Fibroblast of skin of abdomen (primary cell): ENCODE measurements around the gene LRRIQ4. TPM values are rescaled to one million over a fixed set of nuclear protein-coding genes. Genes with fewer than 3 reads are reported as not detected.

ENCODE experiments used
- DNase-seq: peaks from one replicate; pipeline ENCODE4 v3.0.0-alpha.2; 2013
- polyA plus RNA-seq, 2 experiments: library from polyadenylated mRNA; unstranded; fragments of 120-200 nt; gene quantifications; one replicate each; pipeline ENCODE4 v1.2.1, GENCODE V29; 2013; ENCODE audit not compliant: insufficient read length in 2 of 2

LRRIQ4 gene
- polyA plus RNA-seq (2013, experiment 1 of 2; ENCODE audit: insufficient read length): not detected
- 0.06 TPM for polyA plus RNA-seq (2013, experiment 2 of 2; ENCODE audit: insufficient read length)

DNA sequence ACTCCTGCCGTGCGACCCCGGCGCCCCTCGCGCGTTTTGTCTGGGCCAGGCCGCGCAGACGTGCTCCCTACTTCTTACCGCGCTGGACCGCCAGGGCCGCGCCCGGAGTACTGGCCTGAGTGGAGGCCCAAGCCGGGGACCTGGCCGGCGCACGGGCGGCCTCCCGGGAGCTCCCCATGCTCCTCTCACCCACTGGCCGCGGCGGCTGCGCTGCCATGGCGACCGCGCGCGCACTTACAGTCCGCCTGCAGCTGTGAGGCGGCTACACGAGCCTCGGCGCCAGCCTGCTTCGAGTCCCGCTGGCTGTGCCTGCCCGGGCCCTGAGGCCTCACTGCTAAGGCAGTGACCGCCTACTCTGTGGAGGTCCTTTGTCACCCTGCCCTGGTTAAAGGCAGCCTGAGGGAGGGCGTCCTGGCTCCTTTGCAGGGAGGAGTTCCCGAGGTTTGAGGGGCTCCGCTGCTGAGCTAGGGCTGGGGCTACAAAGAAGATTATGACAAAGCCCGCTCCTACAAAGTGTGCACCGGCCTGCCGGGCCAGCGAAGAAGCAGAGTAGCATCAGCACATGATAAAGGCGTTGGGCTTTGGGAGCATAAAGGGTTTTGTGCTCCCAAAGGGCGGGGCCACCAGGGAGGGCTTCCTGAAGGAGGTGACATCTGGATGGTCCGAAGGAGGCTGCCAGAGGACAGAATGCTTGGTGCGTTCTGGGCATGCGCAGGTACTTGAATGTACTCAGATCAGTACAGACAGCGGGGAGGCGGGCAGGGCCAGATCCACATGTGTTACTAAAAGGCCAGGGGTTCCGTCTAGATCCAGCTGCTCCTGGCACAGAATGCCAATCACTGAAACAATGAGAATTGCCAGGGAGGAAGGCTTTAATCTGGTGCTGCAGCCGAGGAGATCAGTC, at the start of gene LRRIQ4, which contains the start of gene LRRC34:
Gene LRRIQ4, plus strand, starts transcription at position 539 of the 904 bp plus-strand sequence. CDS start 9,052 bp downstream, outside the sequence.
Gene LRRC34, minus strand, starts transcription at position 573 of the 904 bp plus-strand sequence. Its CDS starts 356 bp downstream, at position 217.
- DNase-seq: peak; percentile 76

DNA sequence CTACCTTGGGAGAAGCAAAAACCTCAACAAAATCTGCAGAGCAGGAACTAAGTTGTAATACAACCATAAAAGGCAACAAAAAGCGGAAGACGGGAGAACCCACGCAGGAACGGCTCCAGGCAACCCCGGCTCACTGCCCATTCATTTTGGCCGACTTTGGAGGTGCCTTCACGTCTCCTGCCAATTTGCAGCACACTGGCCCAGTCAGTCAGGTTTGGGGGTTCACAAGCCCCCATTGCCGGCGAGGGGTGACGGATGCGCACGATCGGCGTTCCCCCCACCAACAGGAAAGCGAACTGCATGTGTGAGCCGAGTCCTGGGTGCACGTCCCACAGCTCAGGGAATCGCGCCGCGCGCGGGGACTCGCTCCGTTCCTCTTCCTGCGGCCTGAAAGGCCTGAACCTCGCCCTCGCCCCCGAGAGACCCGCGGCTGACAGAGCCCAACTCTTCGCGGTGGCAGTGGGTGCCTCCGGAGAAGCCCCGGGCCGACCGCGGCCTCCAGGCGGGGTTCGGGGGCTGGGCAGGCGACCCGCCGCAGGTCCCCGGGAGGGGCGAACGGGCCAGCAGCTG, 48.3 kb upstream of the LRRIQ4 start:
- peak; percentile 39 for DNase-seq

DNA sequence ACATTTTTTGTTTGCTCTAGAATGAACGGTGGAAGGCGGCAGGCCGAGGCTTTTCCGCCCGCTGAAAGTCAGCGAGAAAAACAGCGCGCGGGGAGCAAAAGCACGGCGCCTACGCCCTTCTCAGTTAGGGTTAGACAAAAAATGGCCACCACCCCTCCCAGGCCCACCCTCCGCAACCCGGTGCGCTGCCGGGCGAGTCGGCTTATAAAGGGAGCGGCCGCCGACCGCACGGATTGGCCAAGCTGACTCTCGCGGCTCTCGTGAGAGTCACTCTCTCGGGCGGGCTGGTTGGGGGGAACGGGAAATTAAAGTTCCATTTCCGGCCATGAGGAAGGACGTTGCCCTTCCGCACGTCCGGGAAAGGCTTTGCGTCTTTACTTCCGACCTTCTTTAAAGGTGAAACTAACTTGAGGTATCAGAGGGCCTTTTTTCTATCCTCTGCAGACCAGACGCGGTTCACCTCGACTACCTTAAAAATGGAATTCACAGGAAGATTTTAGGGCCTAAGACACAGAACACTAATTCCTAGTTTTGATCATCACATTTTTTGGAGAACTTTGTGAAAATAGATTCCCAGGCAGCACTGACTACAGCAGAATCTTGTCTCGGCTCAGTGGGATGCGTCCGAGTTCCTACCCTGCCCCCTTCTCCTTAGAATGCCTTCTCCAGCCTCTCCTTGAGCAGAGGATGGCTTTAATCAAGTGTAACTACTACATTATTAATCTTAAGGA, 47.6 kb upstream of the LRRIQ4 start, which contains the start of gene TERC:
Gene TERC, minus strand, starts transcription at position 179 of the 731 bp plus-strand sequence.
- peak; percentile 94 for DNase-seq

- DNase-seq: peak; percentile 59
Measured at GRCh38 chr3:169769287-169770181, 43.1 kb upstream of the LRRIQ4 start, which contains the start of gene ACTRT3. TSS of gene ACTRT3 (minus strand) at chr3:169769561. CDS start at chr3:169769520, 41 bp downstream.

DNA sequence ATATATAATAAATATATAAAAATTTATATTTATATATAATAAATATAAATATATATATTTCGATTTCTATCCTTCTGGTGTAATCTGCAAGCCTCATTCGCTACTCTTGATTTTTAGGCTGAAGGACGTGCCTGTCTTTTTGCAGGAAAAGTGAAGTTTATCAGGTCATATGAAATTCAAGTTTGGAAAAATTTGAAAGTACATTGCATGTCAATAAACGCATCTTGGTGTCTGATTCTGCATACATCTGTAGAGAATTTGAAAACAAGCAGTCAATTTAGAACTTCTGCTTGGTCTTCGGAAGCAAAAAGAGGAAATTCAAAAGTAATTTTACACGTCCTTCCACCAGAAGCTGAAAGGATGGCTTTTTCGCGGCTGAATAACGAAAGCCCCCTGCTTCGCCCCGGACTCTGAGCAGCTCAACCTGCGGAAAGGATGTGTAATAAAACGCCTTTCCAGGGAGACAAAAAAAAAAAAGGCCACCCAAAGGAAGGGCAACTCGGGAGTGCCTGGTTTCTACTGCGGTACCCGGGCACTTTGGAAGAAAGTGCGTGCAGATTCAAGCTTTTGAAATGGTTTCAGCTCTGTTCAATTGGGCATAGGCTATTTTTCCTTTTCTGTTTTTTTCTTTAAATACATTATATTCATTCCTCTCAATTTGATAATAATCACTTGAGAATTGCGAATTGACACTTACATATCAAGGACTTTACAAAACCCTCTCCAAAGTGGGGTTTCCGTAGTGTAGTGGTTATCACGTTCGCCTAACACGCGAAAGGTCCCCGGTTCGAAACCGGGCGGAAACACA, 41.0 kb upstream of the LRRIQ4 start:
- DNase-seq: peak; percentile 75

- peak; percentile 82 for DNase-seq
Measured at GRCh38 chr3:169772305-169772896, 40.3 kb upstream of the LRRIQ4 start.

GRCh38 chr3:169772897-169773816, 39.5 kb upstream of the LRRIQ4 start, which contains the start of gene MYNN:
TSS of gene MYNN (plus strand) at chr3:169773396. CDS start at chr3:169774296, 900 bp downstream.
- DNase-seq: peak; percentile 89

- DNase-seq: no peak
Measured at GRCh38 chr3:169774186-169774585, 38.5 kb upstream of the LRRIQ4 start.

DNA sequence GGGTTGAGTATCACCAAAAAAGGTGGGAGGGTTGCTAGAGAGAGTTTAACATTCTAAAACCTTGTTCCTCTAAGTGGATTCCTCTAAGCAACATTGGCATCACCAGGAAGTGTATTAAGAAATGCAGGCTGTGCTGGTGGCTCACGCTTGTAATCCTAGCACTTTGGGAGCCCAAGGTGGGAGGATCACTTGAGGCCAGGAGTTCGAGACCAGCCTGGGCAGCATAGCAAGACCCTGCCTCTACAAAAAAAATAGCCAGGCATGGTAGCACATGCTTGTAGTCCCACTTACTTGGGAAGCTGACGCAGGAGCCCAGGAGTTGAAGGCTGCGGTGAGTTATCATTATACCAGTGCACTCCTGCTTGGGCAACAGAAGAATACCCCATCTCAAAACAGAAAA, 34.8 kb upstream of the LRRIQ4 start:
- no peak for DNase-seq

DNA sequence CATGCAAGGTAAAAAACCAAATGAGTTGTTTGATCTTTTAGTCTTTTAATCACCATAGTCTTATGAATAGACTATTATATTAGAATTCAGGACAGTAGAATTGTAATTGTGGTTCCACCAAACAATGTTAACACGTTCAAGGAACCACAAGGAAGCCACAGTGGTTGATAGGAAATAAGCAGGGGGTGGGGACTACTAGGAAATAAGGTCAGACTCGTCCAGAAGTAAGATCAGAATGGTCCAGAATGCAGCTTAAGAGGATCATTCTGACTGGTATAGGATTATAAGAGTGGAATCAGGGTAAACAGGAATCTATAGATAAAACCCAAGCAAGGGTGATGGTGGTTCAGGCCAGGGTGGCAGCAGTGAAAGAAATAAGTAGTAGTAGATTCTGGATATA, 31.9 kb upstream of the LRRIQ4 start:
- DNase-seq: no peak

GRCh38 chr3:169781209-169781855, 31.3 kb upstream of the LRRIQ4 start:
- no peak for DNase-seq

- DNase-seq: no peak
Measured at GRCh38 chr3:169787120-169787519, 25.6 kb upstream of the LRRIQ4 start.

- no peak for DNase-seq
Measured at GRCh38 chr3:169787791-169788190, 24.9 kb upstream of the LRRIQ4 start.

DNA sequence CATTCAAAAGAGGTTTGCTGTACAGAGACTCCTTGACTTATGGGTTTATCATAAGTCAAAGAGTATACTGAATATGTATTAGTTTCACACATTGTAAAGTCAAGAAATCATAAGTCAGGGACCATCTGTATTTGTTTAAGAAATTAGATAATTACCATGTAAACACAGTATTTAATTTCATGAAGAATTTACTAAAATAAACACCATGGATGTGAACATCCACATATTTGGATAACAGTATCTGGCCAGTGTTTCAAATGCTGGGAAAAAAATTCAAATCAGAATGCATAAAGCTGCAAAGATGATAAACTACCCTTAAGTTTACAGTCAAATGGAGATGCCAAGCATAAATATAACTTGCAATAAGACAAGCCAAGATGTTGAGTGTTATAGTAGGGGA, 22.5 kb upstream of the LRRIQ4 start:
- no peak for DNase-seq

GRCh38 chr3:169790687-169791429, 21.8 kb upstream of the LRRIQ4 start:
- peak; percentile 17 for DNase-seq

DNA sequence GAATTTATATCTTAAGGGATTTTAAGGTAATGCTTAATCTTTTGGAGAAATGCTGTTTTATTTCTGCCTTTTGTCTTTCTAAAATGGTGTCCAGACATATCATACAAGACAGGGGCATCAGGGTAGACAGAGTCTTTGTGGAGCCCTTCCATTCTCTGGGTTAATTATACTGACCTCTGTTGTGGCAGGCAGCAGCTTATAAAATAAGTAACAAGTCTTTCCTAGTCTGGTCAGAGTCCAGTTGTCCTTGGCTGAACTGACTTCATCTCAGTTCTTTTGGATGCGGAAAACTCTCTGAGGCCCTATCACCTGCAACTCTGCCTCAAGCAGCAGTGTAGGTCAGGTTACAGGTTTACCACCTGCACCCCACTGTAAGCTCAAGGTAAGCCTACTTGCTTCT, 20.3 kb upstream of the LRRIQ4 start:
- DNase-seq: no peak

- no peak for DNase-seq
Measured at GRCh38 chr3:169804681-169805080, 8.0 kb upstream of the LRRIQ4 start.
